PFSK-1 (cell line): ENCODE measurements around the gene CCL15.

ENCODE experiments used
- FOXP2 ChIP-seq: optimal IDR thresholded peaks from 2 replicates; pipeline ENCODE3; 2011; ENCODE audit warnings: borderline replicate concordance, control low read depth, inconsistent platforms; ENCODE audit not compliant: insufficient read depth; ENCODE audit errors: extremely low read length, extremely low read depth
- POLR2AphosphoS5 ChIP-seq: IDR thresholded peaks from 2 replicates; pipeline ENCODE4 v1.6.1; 2012; ENCODE audit warnings: low read depth, mild to moderate bottlenecking, control low read depth, low read length, moderate library complexity
- REST ChIP-seq, 2 experiments: IDR thresholded peaks; 2 replicates each; pipeline versions ENCODE4 v1.6.1 to v1.8.0; 2011 to 2012; ENCODE audit warnings: low read depth in 2 of 2, low read length in 2 of 2, control low read depth in 1 of 2, inconsistent platforms in 1 of 2, mild to moderate bottlenecking in 1 of 2, moderate library complexity in 1 of 2; ENCODE audit not compliant: insufficient read depth in 1 of 2
- SIN3A ChIP-seq: IDR thresholded peaks from 2 replicates; pipeline ENCODE4 v1.6.1; 2012; ENCODE audit warnings: mild to moderate bottlenecking, low read length, moderate library complexity, borderline replicate concordance; ENCODE audit not compliant: insufficient read depth
- TAF1 ChIP-seq: IDR thresholded peaks from 2 replicates; pipeline ENCODE4 v1.6.1; 2012; ENCODE audit warnings: low read length, control low read depth, borderline replicate concordance; ENCODE audit not compliant: insufficient read depth

Gene CCL15

GRCh38 chr17:35948092-35948491 is 53.3 kb downstream of the CCL15 start:
- TF ChIP-seq FOXP2 (no peak), REST (IDR thresholded peaks at IDR 0.05; ENCODE audit: insufficient read depth in 1 of 2, low read depth in 2 of 2, low read length in 2 of 2) (no peak), SIN3A (no peak), POLR2AphosphoS5 (no peak), TAF1 (no peak)
